Measurements from ENCODE around the gene GPR17. TPM values are rescaled to one million over a fixed set of nuclear protein-coding genes. Genes with fewer than 3 reads are reported as not detected.

The GPR17 gene
- total RNA-seq, 1 experiment from 2014 or later = 0.35 TPM

DNA sequence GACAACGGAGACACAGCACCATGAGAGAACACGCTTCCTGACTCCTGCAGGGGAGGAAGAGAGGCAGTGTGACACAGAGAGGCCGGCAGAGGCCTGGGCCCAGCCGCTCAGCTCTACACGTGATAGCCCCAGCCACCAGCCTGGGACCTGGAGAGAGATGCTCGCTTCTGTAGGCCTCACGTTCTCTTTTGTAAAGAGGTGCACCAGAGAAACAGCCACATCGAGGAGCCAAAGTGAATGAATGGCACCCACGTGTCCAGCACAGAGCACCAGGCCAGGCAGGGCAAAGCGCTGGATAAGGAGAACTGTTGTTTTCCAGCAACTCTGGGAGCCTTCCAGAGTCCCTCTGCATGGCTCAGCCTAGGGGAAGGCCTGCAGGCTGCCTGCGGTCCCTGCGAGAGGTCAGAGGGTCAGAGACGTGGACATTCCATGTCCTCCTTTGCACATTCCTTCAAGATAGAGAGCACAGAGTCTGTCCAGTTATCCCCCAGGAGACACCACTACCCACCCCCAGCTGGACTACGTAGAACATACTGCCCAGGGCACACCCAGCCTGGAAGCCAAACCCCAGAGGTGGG is 15.2 kb downstream of the GPR17 start:
- Mint-ChIP-seq H3K4me1 (peaks cover 3 to 4% of the 10 kb centered on the region in 2 experiments; a peak in 2 of 4 replicates), H3K4me3 (no peak overlapping the region), H3K27ac (no peak overlapping the region; a peak in 1 of 7 replicates), H3K27me3 (ENCODE audit: low read depth) (peaks cover 35% of the 10 kb centered on the region), H3K36me3 (ENCODE audit: insufficient read depth in 1 of 3, low read depth in 3 of 3) (peaks cover 0 to 2% (median 0%) of the 10 kb centered on the region in 3 experiments; a peak in 3 of 7 replicates), H3K9me3 (no peaks in the 10 kb centered on the region)
- H2BK12ac ChIP-seq (ENCODE audit: insufficient read length, low read depth, low read length) = no peak overlapping the region
- H3K56ac ChIP-seq (ENCODE audit: insufficient read length, low read depth, low read length) = no peak overlapping the region
- H3K23ac ChIP-seq (ENCODE audit: insufficient read length, low read depth, low read length) = no peak overlapping the region
- no peaks in the 10 kb centered on the region for H3K4me1 ChIP-seq (ENCODE audit: insufficient read depth, low read length)
- TF ChIP-seq, protein P1, sequence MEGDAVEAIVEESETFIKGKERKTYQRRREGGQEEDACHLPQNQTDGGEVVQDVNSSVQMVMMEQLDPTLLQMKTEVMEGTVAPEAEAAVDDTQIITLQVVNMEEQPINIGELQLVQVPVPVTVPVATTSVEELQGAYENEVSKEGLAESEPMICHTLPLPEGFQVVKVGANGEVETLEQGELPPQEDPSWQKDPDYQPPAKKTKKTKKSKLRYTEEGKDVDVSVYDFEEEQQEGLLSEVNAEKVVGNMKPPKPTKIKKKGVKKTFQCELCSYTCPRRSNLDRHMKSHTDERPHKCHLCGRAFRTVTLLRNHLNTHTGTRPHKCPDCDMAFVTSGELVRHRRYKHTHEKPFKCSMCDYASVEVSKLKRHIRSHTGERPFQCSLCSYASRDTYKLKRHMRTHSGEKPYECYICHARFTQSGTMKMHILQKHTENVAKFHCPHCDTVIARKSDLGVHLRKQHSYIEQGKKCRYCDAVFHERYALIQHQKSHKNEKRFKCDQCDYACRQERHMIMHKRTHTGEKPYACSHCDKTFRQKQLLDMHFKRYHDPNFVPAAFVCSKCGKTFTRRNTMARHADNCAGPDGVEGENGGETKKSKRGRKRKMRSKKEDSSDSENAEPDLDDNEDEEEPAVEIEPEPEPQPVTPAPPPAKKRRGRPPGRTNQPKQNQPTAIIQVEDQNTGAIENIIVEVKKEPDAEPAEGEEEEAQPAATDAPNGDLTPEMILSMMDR (conservative IDR thresholded peaks at IDR 0.05) = no peak
- H3K27me3 ChIP-seq (ENCODE audit: insufficient read depth, low read length) = peaks cover 14% of the 10 kb centered on the region; the same call in 1 of the 2 replicates
- no peak overlapping the region for H3K9ac ChIP-seq (ENCODE audit: extremely low read depth, insufficient read length, low read length)
- H3T11ph ChIP-seq (ENCODE audit: low read length) = no peak overlapping the region
- no peak overlapping the region for H3K18ac ChIP-seq (ENCODE audit: insufficient read length, low read depth, low read length)
- H2BK15ac ChIP-seq (ENCODE audit: low read depth, low read length) = no peak overlapping the region
- no peak overlapping the region for H4K91ac ChIP-seq (ENCODE audit: insufficient read length, low read depth, low read length)
- H3K14ac ChIP-seq (ENCODE audit: insufficient read depth, low read length) = no peak overlapping the region
- no peak overlapping the region for H2AK5ac ChIP-seq (ENCODE audit: insufficient read length, low read length)
- no peak for DNase-seq
- no peaks in the 10 kb centered on the region for H3K9me3 ChIP-seq (ENCODE audit: control insufficient read depth, low read depth, low read length)
- no peaks in the 10 kb centered on the region for H3K79me1 ChIP-seq (ENCODE audit: insufficient read depth, low read depth, low read length, poor library complexity, severe bottlenecking)
- no peak overlapping the region for H3K27ac ChIP-seq (ENCODE audit: insufficient read length, low read depth, low read length)
- H4K8ac ChIP-seq (replicated peaks; ENCODE audit: insufficient read length, low read depth, low read length) = no peak overlapping the region
- no peak overlapping the region for H3K4me2 ChIP-seq (ENCODE audit: insufficient read depth, insufficient read length, low read length)
- no peak overlapping the region for H2BK120ac ChIP-seq (ENCODE audit: low read depth, low read length, poor library complexity, severe bottlenecking)
- no peak overlapping the region for H2AFZ ChIP-seq (ENCODE audit: low read length)
- H4K5ac ChIP-seq (ENCODE audit: insufficient read length, low read depth, low read length) = no peak overlapping the region
- peaks cover 4% of the 10 kb centered on the region for H3K23me2 ChIP-seq (ENCODE audit: insufficient read length, low read depth, low read length, poor library complexity, severe bottlenecking)
- H3K4ac ChIP-seq (ENCODE audit: low read depth, low read length) = no peak overlapping the region
- H3K79me2 ChIP-seq (ENCODE audit: insufficient read depth, low read length) = 0 out of 2 replicates have a peak, but pooled peaks cover 2% of the 10 kb centered on the region
- no CpG with 5 or more reads among the region's 14 CpGs for WGBS (ENCODE audit: extremely low coverage, insufficient read length, low lambda C conversion rate)
- no peaks in the 10 kb centered on the region for H4K20me1 ChIP-seq (ENCODE audit: control insufficient read depth, insufficient read depth, insufficient read length)
- H2BK20ac ChIP-seq (ENCODE audit: low read depth, low read length, poor library complexity, severe bottlenecking) = no peak overlapping the region
- H2BK5ac ChIP-seq (ENCODE audit: insufficient read length, low read length) = no peak overlapping the region

All from H9 (cell line).